HG03135 (cell line): Measurements from ENCODE around the gene SLC1A7.
"Not testable (repeated sequence)": the region's sequence is repeated elsewhere in the genome, so short reads cannot be mapped to it uniquely, and the experiment has no call there.

Experiments used
- ATAC-seq: cut with Tn5 transposase; IDR thresholded peaks from one replicate; pipeline ENCODE4 v1.9.1; 2021; ENCODE audit warnings: mild to moderate bottlenecking, moderate library complexity; ENCODE audit not compliant: unreplicated experiment

SLC1A7 gene

DNA sequence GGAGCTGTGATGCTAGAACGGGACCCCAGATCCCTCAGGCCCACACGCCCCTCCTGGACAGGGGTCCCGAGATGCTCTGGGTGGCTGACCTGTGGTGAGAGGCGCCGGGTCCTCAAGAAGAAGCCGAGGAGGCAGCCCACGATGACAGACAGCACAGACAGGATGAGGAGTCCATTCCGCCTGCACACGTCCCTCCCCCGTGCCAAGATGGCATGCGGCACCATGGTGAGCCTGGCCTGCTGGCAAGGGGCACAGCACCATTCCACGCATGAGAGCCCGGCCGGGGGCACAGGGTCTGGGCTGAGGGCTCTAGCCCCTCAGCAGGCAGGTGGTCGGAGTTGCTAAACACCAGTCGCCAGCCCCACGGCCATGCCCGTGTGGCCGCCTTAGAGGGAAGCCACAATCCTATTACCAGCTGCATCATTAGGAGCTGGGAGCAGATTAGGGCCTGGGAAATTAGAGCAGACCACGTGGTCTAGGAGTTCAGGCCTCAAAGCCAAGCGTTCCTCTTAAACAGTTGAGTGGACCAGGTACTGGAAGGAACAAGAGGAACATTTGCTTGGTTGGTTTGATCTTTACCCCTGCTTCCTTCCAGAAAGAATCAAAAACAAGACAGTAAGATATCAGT lies at the start of gene SLC1A7:
Gene SLC1A7, minus strand, starts transcription at position 413 of the 628 bp plus-strand sequence. Its CDS starts 189 bp downstream, at position 224.
- no peak for ATAC-seq

DNA sequence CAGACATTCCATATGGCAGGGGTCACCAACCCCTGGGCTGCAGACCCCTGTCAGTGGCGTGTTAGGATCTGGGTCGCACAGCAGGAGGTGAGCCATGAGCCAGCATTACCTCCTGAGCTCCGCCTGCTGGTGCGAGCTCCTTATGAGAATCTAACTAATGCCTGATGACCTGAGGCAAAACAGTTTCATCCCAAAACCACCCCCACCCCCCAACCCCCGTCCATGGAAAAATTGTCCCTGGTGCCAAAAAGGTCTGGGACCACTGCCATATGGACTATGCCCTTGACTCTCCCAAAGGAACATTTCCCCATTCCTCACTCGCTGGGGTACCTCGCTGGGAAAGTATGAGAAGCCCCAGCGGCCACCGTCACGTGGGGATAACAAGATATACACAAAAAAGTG lies 47.8 kb upstream of the SLC1A7 start:
- ATAC-seq: no peak

DNA sequence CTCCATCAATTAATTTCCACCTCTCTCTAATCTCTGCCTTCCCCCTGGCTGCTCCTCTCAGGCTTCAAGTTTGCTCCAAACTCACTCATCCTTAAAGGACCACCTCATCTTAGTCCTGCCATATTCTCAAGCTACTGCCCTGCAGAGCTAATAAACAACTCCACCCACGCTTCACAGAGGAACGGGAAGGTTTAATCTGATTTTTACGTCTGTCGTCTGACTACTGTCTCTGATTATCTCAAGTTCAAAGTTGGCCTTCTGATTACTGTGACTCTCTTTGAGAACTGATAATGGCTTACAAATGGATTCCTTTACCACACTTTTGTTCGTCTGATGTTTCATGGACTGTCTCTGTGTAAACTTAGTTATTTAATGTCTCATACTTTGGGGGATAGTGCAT lies 46.6 kb upstream of the SLC1A7 start:
- ATAC-seq: no peak

DNA sequence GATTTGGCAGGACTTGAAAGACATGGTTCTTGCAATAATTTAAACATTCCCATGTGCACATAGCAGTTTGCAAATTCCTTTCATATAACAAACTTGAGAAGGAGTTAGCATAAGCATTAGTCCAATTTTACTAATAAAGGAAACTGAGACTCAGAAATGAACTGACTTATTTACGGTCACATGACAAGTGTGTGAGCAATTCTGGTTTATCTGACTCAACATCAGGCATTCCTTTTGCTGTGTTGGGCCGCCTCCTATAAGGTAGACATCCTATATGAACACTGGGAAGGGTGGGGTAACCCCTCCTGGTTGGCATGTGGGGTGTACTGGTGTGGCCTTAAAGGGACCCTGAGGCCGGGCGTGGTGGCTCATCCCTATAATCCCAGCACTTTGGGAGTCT lies 45.7 kb upstream of the SLC1A7 start:
- no peak for ATAC-seq

DNA sequence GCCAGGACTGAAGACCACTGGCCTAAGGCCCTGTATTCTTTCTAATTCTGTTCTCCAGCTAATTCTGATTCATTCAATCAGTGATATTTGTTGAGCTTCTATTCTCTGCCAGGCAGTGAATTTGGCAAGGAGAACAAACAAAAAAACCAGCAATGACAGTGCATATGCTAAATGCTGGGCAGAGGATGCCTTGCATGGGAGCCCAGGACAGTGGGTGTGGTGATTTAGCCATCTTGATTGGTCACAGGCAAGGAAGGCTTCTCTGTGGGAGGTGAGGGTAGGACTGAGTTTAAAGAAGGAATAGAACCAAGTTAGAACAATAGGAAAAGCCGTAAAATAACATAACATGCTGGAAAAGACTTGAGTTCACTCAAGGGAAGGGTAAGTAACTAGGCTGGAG lies 45.0 kb upstream of the SLC1A7 start:
- no peak for ATAC-seq

DNA sequence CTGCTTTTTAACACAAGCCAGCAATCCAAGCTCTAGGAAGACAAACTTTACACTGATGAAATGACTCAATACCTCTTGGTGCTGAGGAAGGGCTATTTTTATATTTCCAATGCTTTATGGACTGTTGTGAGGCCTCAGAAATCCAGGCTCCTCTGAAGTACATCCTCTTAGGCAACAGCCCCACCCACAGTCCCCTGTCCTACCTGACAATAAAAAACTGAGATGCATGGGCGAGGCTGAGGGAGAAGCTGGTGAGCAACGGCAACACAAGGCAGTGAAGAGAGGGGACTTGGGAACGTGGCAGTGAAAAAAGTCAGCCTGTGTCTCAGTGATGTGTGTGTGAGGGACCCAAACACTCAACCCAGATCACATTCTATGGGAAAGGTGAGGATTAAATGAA lies 44.1 kb upstream of the SLC1A7 start:
- no peak for ATAC-seq

DNA sequence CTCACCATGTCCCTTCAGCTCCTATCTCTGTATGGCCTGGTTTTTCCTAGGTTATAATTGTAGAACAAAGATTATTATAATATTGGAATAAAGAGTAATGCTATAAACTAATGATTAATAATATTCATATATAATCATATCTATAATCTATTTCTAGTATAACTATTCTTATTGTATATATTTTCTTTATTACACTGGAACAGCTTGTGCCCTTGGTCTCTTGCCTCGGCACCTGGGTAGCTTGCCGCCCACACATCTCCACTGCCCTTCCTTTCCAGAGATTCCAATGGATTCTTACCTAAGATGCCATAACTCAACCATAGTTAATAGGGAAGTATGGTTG lies 43.5 kb upstream of the SLC1A7 start:
- not testable (repeated sequence) for ATAC-seq

DNA sequence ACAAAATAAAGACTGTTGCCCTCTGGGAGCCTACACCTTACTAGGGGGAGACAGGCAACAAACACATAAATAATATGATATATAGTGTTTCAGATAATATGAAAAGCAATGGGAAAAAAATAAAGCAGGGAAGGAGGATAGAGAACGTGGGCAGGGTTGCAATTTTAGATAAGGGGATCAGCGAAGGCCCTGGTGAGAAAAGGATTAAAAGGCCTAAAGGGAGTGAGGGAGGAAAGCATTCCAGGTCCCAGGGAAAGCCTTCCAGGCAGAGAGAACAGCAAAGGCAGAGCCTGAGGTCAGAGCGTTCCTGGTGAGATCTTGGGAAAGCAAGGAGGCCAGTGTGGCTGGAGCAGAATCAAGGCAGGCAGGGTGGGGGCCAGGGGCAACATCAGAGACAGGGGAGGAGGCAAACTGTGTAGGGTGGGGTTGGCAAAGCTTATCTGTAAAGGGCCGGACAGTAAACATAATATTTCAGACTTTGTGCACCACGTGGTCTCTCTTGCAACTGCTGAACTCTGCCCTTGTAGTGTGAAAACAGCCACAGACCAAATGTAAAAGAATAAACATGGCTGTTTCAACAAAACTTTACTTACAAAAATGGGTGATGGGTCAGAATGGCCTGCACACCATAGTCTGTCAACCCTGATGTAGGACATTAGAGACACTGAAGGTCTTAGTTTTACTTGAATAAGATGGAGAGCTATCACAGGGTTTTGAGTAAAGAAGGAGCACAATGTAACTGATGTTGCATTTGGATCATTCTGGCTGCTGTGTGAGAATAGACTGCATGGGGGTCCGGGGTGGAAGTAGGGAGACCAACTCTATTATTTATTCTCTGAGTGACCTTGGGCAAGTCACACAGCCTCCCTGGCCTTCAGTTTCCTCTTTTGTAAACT lies 40.9 kb upstream of the SLC1A7 start:
- no peak for ATAC-seq

DNA sequence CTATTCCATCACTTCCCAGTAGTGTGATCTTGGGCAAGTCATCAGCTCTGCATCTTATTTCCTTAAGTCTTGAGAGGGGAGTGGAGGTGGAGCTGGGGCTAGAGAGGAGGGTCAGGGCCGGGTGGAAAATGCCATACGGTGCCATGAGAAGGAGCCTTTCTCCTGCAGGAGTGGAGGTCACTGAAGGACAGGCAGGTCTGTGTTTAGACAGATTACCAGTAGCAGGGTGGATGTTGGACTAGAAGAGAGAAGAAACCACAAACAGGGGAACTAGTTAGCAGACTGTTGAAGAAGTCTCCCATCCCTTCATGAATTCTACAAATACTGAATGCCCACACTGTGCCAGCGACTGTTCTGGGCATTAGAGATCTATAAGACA lies 40.3 kb upstream of the SLC1A7 start:
- no peak for ATAC-seq

DNA sequence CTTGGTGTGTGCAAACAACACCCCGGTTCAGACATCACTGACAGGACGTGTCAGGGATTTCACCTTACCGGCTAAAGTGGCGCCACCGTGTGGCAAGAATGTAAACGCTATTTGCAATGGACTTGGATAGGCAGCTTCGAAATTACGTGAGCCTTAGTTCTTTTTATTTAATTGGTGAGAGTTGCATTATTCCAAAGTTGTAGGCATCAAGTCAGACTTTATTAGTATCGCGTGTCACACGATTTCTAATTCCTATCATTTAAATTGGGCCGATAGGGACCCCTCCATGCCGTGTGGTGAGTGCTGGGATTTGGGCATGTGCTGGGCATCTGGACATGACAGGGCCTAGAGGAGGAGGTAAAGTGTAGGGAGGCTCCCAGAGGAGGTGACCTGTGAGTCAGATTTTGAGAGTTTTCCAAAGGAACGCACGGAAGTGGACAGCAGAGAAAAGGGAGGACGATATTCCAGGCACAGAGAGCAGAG lies 39.7 kb upstream of the SLC1A7 start:
- no peak for ATAC-seq

DNA sequence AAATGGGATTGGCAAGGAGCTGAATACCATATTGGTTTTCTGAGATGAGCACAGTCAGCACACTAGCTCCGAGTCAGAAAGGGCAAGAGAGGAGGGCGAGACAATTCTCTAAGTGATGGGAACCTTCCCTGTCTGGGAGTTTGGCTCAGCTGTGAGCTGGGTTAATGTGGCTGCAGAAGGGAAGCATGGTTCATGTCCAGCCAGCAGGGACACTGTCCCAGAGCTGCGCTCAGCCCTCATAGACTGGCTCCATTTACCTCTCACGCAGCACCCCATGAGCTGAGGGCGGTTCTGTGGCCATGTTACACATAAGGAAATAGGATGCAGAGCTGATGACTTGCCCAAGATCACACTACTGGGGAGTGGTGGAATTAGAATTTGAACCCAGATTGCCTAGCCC lies 38.5 kb upstream of the SLC1A7 start:
- ATAC-seq: no peak

DNA sequence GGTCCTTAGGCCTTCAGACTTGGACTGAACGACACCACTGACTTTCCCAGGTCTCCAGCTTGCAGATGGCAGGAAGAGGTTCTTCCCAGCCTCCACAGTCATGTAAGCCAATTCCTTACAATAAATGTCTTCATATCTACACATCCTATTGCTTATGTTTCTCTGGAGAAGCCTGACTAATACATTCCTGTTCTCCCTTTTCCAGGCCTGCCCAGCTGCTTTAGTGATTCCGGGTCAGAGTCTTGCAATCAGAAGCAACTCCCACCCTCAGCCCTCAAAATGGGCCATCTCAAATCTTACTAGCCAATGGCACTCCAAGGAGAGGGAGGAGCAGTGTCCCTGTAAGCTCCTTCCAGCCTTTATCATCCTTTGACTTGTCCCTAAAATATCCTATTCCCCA lies 37.8 kb upstream of the SLC1A7 start:
- ATAC-seq: no peak

DNA sequence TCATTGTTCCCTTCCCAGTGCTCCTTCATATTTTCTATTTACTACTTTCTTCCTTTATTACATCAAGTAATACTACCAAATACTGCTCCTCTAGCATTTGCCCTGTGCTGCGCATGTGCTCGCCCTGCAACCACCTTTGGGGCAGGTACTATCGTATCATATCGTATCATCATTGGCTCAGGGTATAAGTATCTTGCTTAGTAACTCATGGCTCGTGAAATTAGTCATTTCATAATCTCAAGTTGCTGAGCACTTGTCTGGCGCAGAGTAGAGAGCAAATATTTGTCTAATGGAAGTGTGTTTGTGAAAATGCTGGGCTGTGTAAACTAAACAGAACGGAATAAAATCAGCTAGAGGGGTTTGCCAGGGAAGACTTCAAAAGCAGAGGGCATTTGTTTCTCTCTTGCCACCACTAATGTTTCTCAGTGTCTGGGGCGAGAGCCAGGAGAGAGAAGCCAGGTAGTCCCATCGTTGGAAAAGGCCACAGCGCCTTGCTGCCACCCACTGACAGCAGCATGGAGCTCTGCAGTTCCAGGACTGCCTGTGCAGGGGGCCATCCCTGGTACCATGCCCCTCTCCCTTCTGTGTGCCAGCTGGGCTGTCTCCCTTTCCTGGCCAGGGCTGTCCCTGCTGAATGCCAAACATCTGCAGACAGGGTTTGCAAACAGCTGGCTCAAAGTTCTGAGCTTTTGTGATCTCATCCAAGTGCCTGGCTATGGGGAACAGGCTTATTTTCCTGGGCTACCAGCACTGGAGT lies 34.2 kb upstream of the SLC1A7 start:
- ATAC-seq: no peak

DNA sequence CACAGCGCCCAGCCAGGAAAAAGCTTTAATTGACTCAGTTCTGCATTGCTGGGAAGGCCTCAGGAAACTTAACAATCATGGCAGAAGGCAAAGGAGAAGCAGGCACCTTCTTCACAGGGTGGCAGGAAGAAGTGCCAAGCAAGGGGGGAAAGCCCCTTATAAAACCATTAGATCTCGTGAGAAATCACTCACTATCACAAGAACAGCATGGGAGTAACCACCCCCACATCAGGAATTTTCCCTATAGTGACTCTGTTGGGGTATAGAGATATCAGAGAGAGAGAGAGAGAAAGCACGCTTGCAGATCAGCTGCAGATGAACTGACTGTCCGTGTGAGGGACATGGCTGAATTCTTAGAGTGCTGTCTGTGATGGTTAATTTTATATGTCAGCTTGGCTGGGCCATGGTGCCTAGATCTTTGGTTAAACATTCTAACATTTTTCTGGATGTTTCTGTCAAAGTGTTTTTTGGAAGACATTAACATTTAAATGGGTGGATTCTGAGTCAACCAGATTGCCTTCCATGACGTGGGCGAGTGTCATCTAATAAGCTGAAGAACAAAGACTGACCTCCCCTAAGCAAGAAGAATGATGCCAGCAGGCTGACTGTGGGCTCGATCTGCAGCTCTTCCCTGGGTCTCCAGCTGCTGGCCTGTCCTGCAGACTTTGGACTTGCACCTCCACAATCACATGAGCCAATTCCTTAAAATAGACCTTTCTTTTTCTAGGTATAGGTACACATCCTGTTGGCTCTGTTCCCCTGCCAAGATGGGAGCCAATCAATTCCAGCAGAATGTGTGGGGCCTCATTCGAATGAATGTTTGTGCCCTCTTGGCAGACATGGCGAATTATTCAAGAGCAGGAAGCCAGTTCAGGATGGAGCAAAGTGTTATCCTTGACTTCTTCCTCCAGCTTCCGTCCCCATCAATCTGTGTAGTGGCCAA lies 32.8 kb upstream of the SLC1A7 start:
- ATAC-seq: no peak

DNA sequence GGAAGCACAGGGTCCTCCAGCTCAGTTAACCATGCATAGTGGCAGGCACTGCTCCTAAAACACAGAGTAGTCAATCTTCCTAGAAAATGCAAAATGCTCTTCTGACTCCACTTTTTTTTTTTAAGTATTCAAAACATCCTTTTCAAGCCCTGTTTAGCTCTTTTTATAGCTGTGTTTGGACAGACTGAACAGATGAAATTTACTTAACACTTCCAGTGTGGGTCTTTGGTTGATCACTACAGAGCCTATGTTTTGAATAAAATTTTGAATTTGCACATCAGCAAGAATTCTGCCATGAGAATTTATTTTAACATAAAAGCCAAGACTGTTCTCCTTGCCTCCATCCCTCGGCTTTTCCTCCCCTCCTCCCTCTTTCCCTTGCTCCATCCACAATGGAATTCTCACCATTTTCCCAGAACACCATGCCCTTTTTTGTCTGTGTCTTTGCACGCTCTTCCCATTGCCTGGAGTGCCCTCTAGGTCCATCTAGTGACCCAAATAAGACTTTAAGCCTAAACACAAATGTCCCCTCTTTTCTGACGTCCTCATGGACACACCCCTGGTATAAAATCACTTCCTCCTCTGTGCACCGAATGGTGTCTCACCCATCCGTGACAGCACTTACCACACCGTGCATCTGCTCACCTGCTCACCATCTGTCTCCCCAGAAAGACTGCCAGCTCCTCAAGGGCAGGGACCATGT lies 30.1 kb upstream of the SLC1A7 start:
- ATAC-seq: no peak

DNA sequence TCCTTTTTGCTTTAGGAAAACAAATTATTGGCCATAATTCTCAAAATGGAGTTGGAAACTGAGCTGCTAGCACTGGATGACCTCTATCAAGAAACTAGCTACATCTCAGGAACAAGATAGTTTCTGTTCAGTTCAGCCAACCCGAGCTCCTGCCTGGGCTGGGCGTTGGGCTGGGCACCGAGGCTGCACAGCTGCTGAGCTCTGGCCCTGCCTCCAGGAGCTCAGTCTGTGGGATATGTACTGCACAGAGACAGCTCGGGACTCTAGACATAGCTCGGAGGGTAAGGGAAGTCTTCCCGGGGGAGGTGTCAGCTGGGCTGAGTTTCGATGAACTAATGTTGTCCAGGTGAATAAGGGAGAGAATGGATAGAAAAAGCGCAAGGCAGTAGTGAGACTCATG lies 24.5 kb upstream of the SLC1A7 start:
- ATAC-seq: no peak

DNA sequence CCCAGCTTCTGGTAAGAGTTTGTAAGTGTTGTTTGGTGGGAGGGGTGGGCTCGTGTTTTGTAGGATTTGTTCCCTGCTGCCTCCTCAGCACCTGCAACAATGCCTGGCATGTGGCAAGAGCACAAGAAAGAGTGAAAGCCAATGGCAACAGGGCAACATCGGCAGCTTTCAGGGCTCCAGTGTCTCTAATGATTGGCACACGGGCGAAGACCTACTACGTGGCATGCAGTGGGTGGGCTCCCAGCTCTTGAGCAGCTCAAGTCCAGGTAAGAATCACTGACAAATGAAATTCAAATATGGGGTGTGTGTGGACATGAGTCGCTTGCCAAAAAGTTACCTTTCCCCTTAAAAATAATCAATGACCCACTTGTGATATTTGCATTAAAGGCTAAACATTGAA lies 23.9 kb upstream of the SLC1A7 start:
- ATAC-seq: no peak

DNA sequence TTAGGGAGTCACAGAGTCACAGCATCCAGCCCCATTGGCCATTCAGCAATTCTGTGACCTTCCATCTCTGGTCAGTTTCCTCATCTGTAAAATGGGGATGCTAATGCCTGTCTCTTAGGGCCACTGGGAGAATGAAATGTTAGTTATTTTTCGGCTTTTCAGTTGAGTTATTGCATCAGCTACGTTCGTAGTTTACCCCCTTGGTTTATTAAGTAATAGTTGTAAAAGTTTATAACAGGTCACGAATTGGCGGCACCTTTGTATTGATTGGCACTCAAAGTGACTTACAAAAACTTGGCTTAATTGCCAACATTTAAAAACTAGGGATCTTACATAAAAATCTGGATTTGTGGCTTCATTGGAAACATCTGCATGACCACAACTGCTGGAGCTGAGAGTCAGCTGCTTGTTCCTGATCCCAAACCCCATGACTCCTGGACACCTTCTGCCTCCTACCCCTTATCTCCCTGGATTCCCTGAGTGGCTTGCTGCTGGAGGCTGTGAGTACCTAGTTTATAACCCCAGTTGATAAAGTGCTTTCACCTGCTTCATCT lies 23.0 kb upstream of the SLC1A7 start:
- ATAC-seq: no peak

DNA sequence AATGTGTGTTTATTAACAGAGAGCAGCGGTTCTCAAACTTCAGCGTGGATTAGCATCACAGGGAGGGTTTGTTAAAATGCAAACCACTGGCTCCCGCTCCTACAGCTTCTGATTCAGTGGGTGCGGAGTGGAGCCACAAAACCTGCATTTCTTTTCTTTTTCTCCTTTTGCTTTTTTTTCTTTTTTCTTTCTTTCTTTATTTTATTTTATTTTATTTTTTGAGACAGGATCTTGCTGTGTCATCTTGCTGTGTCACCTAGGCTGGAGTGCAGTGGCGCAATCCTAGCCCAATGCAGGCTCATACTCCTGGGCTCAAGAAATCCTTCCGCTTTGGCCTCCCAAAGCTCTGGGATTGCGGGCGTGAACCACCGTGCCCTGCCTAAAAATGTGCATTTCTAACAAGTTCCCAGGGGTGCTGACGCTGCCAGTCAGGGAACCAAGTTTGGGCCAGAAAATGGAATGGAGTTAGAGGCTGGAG lies 20.9 kb upstream of the SLC1A7 start:
- no peak for ATAC-seq

DNA sequence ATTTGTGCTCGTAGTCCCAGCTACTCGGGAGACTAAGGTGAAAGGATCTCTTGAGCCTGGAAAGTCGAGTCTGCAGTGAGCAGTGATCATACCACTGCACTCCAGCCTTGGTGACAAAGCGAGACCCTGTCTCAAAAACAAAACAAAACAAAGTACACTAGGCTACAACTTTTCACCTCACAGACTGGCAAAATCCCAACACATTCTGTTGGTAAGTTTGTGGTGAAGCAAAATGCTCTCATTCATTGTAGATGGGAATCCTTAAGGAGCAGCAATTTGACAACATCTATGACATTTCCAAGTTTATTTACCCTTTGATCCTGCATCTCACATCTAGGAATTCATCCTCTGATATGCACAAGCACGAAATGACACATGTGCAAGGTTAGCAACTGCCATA lies 20.2 kb upstream of the SLC1A7 start:
- ATAC-seq: no peak
